Measurements from ENCODE around the gene C1QTNF12.
"Not testable (repeated sequence)": the region's sequence is repeated elsewhere in the genome, so short reads cannot be mapped to it uniquely, and the experiment has no call there.

The C1QTNF12 gene

GRCh38 chr1:1200876-1201810 is 45.4 kb downstream of the C1QTNF12 start:
- DNase-seq: peak in 33 of 56 donors; percentile 2 to 85 (median 31)

- no peak for DNase-seq
Observed at GRCh38 chr1:1199961-1200875, 46.3 kb downstream of the C1QTNF12 start.

- no peak for DNase-seq
Observed at GRCh38 chr1:1199141-1199960, 47.2 kb downstream of the C1QTNF12 start.

- DNase-seq: no peak
Observed at GRCh38 chr1:1198423-1199140, 47.9 kb downstream of the C1QTNF12 start.

- no peak for DNase-seq
Observed at GRCh38 chr1:1197551-1198422, 48.7 kb downstream of the C1QTNF12 start.

- DNase-seq: no peak
Observed at GRCh38 chr1:1197188-1197500, 49.4 kb downstream of the C1QTNF12 start.

- no peak for DNase-seq
Observed at GRCh38 chr1:1196431-1197187, 49.9 kb downstream of the C1QTNF12 start.

GRCh38 chr1:1195726-1196125 is 50.8 kb downstream of the C1QTNF12 start:
- not testable (repeated sequence) for DNase-seq

GRCh38 chr1:1194723-1195122 is 51.8 kb downstream of the C1QTNF12 start:
- no peak for DNase-seq

Measured in nucleus accumbens (tissue), 56 donors.